H1 (cell line): ENCODE results near the gene RUNX1. TPM values are rescaled to one million over a fixed set of nuclear protein-coding genes. Genes with fewer than 3 reads are reported as not detected.

ENCODE experiments used
- CBX8 ChIP-seq: fragments of 300-800, 300-1000 bp; sonication (generic); IDR thresholded peaks from 2 replicates; pipeline ENCODE4 v1.7.1; 2016; ENCODE audit warnings: low read depth, low read length, borderline replicate concordance
- GABPA ChIP-seq: IDR thresholded peaks from 2 replicates; pipeline ENCODE4 v1.6.1; 2011; ENCODE audit warnings: mild to moderate bottlenecking, low read length, moderate library complexity, borderline replicate concordance; ENCODE audit not compliant: insufficient read depth
- KDM4A ChIP-seq: IDR thresholded peaks from one replicate; pipeline ENCODE4 v1.7.1; 2012; ENCODE audit warnings: low read depth, mild to moderate bottlenecking, moderate library complexity, low read length, inconsistent platforms; ENCODE audit not compliant: severe bottlenecking
- MAX ChIP-seq: IDR thresholded peaks from 2 replicates; pipeline ENCODE4 v1.6.1; 2012; ENCODE audit warnings: inconsistent platforms
- POU5F1 ChIP-seq: IDR thresholded peaks from 2 replicates; pipeline ENCODE4 v1.6.1; 2011; ENCODE audit warnings: low read depth, mild to moderate bottlenecking, low read length, moderate library complexity
- polyA plus RNA-seq, 7 experiments: library from polyadenylated mRNA; depleted of rRNA in 3 of 7; stranded (reverse) in 5 of 7; unstranded in 2 of 7; fragments of >200 nt in 5 of 7; fragments of 200-250 nt in 2 of 7; gene quantifications; 1 replicate in 5 of 7; 2 replicates in 1 of 7; 4 replicates in 1 of 7; pipeline versions ENCODE4 v1.2.1 to v1.2.3, GENCODE V29; 2011 to 2013; ENCODE audit warnings: missing spikeins in 2 of 7, mixed read lengths in 2 of 7
- total RNA-seq: library from RNA; stranded (reverse); fragmentation: NEBNext Ultra II Directional; extraction: Animal tissue kit (Norgen Biotek cat#: 25700); gene quantifications from 2 replicates; pipeline ENCODE4 v1.2.1, GENCODE V29; 2021
- TF ChIP-seq, protein P1 (sequence below), 3 experiments: IDR thresholded peaks; 1 replicate in 2 of 3; 2 replicates in 1 of 3; pipeline versions ENCODE4 v1.5.1 to v1.6.1; 2011; ENCODE audit warnings: low read length in 3 of 3, mild to moderate bottlenecking in 3 of 3, inconsistent platforms in 2 of 3, low read depth in 1 of 3, moderate library complexity in 1 of 3; ENCODE audit not compliant: insufficient read depth in 1 of 3; ENCODE audit errors: control extremely low read depth in 1 of 3

Gene RUNX1
- total and polyA plus RNA-seq, 2 of the 8 experiments (the other 6 are each of a cell fraction or from before 2014, with no cell fraction given): 0.20 to 0.60 TPM

- TF ChIP-seq CBX8 (no peak), POU5F1 (no peak), GABPA (no peak), KDM4A (no peak), MAX (no peak)
- TF ChIP-seq, protein P1, sequence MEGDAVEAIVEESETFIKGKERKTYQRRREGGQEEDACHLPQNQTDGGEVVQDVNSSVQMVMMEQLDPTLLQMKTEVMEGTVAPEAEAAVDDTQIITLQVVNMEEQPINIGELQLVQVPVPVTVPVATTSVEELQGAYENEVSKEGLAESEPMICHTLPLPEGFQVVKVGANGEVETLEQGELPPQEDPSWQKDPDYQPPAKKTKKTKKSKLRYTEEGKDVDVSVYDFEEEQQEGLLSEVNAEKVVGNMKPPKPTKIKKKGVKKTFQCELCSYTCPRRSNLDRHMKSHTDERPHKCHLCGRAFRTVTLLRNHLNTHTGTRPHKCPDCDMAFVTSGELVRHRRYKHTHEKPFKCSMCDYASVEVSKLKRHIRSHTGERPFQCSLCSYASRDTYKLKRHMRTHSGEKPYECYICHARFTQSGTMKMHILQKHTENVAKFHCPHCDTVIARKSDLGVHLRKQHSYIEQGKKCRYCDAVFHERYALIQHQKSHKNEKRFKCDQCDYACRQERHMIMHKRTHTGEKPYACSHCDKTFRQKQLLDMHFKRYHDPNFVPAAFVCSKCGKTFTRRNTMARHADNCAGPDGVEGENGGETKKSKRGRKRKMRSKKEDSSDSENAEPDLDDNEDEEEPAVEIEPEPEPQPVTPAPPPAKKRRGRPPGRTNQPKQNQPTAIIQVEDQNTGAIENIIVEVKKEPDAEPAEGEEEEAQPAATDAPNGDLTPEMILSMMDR (IDR thresholded peaks at IDR 0.05; ENCODE audit: control extremely low read depth in 1 of 3, insufficient read depth in 1 of 3, low read depth in 1 of 3, low read length in 3 of 3): no peak
These were observed 12.4 kb downstream of the RUNX1 start (continued) for GRCh38 chr21:35036465-35037383.
